Bronchial epithelial cell (primary cell): ENCODE results near the gene QRFPR. TPM values are rescaled to one million over a fixed set of nuclear protein-coding genes. Genes with fewer than 3 reads are reported as not detected.

ENCODE experiments used
- DNase-seq: peaks from one replicate; pipeline ENCODE4 v3.0.0-alpha.2; 2010; ENCODE audit warnings: low read depth
- FAIRE-seq: peaks from 2 replicates; lab custom pipeline; 2011; peaks lifted over from hg19 to GRCh38; lab: Jason Lieb, UNC
- H3K27me3 ChIP-seq: 2 replicates; pipeline ENCODE4 v1.5.1; 2011; ENCODE audit warnings: low read length; ENCODE audit not compliant: control insufficient read depth, insufficient read depth
- H3K36me3 ChIP-seq: 2 replicates; pipeline ENCODE4 v1.5.1; 2011; ENCODE audit warnings: low read length; ENCODE audit not compliant: control insufficient read depth, insufficient read depth
- H3K4me3 ChIP-seq: 2 replicates; pipeline ENCODE4 v1.5.1; 2011; ENCODE audit warnings: mild to moderate bottlenecking, low read depth, low read length, control low read depth
- CTCF ChIP-seq: IDR thresholded peaks from 2 replicates; pipeline ENCODE4 v1.5.1; 2011; ENCODE audit warnings: mild to moderate bottlenecking, moderate library complexity, low read length, control low read depth, inconsistent platforms; ENCODE audit not compliant: insufficient read depth, severe bottlenecking
- total RNA-seq: library from RNA; depleted of rRNA; stranded (reverse); fragments of >200 nt; gene quantifications from 2 replicates; pipeline ENCODE4 v1.2.1, GENCODE V29; 2014

QRFPR gene
- total RNA-seq, 1 donor from 2014 or later, result not detected

GRCh38 chr4:121306931-121307330, 73.9 kb downstream of the QRFPR start:
- Histone ChIP-seq H3K27me3 (no peaks in the 10 kb centered on the region), H3K36me3 (no peaks in the 10 kb centered on the region), H3K4me3 (no peak overlapping the region)
- no peak for TF ChIP-seq CTCF
- no peak for DNase-seq
- FAIRE-seq, result no peak

GRCh38 chr4:121304893-121305292, 75.9 kb downstream of the QRFPR start:
- TF ChIP-seq CTCF, result no peak
- H3K36me3 ChIP-seq, result no peaks in the 10 kb centered on the region
- no peak overlapping the region for H3K4me3 ChIP-seq
- no peak for DNase-seq
- no peaks in the 10 kb centered on the region for H3K27me3 ChIP-seq
- no peak for FAIRE-seq

- no peaks in the 10 kb centered on the region for H3K36me3 ChIP-seq
- DNase-seq (no peak), FAIRE-seq (no peak)
- no peak for TF ChIP-seq CTCF
- no peaks in the 10 kb centered on the region for H3K27me3 ChIP-seq
- no peak overlapping the region for H3K4me3 ChIP-seq
These were observed 81.5 kb downstream of the QRFPR start for GRCh38 chr4:121299367-121299766.

GRCh38 chr4:121283319-121283718, 97.5 kb downstream of the QRFPR start:
- FAIRE-seq (no peak), DNase-seq (no peak)
- Histone ChIP-seq H3K4me3 (no peak overlapping the region), H3K27me3 (no peaks in the 10 kb centered on the region), H3K36me3 (no peaks in the 10 kb centered on the region)
- no peak for TF ChIP-seq CTCF

- FAIRE-seq, result peak; percentile 66
- H3K36me3 ChIP-seq, result no peaks in the 10 kb centered on the region
- no peak for TF ChIP-seq CTCF
- H3K4me3 ChIP-seq, result no peak overlapping the region
- no peaks in the 10 kb centered on the region for H3K27me3 ChIP-seq
- no peak for DNase-seq
These were observed 100.4 kb downstream of the QRFPR start for GRCh38 chr4:121280425-121280824.

GRCh38 chr4:121278811-121279368, 101.9 kb downstream of the QRFPR start:
- H3K27me3 ChIP-seq, result no peaks in the 10 kb centered on the region
- no peak overlapping the region for H3K4me3 ChIP-seq
- FAIRE-seq (no peak), DNase-seq (no peak)
- TF ChIP-seq CTCF, result no peak
- no peaks in the 10 kb centered on the region for H3K36me3 ChIP-seq
